T-helper 1 cell (primary cell): ENCODE data around the gene NCBP3.
A peak's percentile ranks its signal among the peaks of the same experiment; 100 is the strongest.

ENCODE experiments used
- DNase-seq, 5 donors: peaks; one replicate each; pipeline ENCODE4 v3.0.0-alpha.2; 2012 to 2020

Gene NCBP3

DNA sequence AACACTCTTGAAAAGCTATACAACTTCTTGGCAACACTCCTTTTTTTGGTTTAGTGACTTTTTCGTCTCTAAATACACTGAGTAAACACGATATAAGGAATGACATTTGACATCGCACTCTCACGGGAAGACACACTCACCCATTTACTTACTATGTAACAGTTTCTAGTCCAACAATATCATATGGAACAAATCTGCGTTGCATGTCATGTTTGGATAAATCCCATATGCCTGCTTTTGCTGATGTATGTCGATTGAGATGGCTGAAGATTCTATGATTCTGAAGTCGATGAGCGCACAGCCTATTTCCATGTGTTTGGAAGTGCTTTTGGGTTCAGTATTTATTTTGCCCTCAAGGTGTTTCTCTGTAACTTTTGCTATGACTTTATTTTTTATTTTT is 63.3 kb downstream of the NCBP3 start:
- DNase-seq, result no peak

DNA sequence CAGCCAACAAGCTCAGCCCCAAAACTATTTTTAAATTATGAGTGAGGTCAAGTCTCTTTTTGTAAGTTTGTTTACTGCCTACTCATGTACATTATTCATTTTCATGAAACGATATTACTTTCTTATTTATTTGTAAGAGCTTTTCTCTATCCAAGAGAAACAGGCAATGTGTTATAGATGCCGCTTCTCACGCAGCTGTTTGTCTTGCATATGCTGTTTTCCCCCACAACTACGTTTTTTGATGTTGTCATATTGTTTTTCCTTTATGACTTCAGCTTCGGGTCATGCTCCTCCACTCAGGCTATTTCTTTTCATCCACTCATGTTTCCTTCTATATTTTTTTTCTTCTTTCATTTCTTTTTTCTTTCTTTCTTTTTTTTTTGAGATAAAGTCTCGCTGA is 65.1 kb downstream of the NCBP3 start:
- DNase-seq, result no peak

DNA sequence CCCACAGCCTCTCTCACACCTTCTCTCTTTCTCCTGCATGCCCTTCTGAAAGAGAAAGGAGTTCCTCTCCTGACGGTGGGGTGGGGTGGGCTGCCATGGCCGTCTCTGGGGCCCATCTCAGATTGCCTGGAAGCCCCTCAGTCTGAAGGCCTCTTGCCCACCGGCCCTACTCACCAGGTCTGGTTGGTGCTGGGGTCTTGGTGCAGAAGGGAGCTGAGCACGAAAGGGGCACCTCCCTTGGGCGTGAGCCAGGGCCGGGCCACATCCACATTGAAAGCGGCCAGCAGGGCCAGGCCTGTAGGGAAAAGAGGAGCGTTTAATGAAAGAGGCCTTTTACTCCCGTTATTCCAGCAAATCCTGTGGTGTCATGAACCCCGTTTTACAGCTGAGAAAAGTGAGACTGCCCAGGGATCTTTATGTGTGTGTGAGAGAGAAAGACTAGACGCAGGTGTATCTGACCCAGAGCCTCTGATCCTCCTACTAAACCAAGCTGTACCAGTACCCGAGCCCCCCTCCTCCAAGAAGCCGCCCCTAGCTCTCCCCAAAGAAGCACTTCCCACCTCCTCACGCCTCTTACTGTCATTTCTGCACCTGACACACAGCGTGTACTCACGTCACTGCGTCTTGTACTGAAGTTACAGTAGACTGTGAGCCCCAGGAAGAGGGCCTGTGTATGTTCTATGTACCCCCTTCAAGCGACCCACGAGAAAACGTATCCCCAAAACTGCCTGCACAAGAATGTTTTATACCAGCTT is 68.5 kb downstream of the NCBP3 start:
- DNase-seq, result no peak

DNA sequence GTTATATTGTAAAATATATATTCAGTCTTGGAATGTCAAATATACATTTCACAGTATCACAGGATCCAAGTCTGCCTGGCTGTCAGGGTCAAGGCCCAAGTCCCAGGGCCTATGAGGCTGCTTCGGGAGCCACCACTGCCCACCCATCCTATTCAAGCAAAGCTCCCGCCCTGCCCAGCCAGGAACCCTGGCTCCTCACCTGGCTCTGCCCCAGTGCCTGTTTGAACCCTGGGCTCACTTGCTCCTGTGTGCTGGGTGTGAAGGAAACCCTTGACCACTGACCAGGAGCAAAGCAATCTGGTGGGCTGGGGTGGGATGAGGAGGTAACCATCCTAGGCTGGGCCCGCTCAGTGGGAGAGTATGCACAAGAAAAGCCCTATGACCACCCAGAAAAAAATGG is 72.1 kb downstream of the NCBP3 start:
- DNase-seq, result no peak

DNA sequence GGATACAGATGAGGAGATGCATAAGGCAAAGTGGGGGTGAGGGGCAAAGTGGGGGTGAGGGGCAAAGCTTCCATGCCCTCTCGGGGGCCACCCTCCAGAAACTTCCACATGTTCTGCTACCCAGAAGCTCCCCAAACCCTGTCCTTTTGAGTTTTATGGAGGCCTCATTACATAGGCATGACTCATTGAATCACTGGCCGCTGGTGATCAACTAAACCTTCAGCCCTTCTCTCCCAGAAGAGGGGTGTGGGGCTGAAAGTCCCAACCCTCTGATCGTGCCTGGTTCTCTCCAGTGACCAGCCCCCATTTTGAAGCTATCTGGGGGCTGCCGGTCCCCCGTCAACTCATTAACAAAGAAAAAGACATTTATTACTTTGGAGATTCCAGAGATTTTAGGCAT is 72.5 kb downstream of the NCBP3 start:
- no peak for DNase-seq

DNA sequence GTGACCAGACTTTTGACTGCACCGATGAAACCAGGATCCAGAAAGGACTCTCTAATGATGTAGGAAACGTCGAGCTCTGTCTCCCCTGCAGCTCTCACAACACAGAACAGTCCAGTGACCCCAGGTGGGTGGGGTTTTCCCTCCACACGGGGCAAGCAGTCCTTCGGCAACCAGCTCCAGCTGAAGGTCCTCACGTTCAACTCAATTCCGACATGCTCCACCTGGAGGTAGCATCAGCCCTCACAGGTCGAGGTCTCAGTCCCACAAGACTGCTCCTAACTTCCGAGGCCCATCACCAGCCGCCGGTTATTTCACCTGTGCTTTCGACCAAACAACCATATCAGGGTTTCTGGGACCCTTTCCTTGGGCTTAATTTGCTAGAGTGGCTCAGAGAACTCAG is 73.3 kb downstream of the NCBP3 start:
- no peak for DNase-seq

DNA sequence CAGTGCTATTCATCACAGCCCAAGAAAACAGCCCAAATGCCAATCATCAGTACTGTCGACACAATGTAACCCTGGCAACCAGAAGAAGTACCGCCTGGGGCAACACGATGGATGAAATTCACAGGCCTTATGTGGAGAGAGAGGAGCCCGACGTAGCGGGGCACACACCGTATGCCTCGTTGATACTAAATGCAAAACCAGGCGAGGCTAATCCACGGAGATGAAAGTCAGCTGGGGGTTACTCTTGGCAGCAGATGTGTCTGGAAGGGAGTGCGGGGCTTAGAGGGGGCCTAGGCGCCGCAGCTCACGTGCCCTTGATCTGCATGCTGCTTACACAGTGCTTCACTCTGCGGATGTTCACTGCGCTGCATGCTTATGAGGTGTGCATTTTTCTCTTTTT is 74.9 kb downstream of the NCBP3 start:
- DNase-seq, result no peak

DNA sequence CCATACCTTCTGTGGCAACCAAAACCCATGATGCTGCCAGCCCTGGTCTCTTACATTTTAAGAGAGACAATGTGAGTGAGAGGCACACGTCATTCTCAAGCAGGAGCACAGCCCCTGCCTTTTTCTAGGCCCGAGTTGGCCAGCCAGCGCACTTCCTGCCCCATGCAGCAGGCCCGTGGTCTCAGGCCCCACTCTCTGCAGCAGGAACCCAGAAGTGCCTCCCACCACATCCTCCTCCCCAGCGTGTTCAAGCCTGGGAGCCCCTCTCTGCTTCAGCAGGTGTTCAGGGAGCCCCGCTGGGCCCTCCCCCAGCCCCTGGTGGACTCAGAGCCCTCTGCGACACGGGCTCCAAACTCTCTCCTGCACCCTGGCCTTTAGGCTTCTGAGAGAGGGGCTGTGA is 75.6 kb downstream of the NCBP3 start:
- DNase-seq, result no peak

DNA sequence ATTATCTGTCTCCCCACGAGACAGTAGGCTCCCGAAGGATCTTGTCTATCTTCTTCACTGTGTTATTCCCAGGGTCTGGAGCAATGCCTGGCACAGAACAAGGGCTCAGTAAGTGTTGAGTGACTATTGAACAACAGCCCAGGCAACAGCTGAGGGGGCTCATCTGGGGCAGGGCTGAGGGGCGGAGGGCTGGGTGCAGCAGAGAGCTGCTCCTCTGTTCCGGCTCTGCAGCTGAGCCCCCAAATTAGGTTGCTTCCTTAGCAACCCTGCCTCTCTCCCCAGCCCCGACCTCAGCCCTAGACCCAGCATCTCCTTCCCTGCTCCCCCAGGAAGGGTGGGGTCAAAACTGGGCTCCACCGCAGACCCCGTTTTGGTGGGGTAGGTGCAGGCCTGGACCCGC is 77.3 kb downstream of the NCBP3 start:
- DNase-seq, result no peak

DNA sequence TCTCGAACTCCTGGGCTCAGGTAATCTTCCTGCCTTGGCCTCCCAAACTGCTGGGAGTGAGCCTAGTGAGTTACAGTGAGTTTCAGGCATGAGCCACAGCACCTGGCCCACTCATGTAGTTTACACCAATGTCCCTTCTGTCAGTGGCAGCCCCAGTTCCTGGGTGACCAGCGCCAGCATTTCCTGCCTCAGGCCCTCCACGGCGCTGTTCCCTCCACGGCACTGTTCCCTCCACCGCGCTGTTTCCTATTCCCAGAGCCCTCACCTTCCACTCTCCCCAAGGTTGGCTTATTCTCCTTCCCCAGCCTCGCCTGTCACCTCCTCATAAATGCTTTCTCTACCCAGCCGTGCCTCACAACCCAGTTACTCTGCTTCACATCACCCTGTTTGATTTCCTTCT is 77.7 kb downstream of the NCBP3 start:
- DNase-seq, result no peak

DNA sequence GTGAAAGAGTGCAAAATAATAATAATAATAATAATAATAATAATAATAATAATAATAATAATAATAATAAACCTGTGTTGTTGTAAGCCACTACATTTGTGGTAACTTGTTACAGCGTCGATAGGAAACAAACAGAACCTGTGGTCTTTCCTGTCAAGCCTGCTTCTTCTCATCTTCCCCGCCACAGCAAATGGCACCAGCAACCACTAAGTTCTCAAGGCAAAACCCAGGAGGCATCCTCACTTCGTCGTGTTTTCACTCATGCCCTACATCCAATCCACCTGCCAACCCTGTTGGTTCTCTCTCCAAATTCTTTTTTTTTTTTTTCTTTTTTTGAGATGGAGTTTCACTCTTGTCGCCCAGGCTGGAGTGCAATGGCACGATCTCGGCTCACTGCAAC is 79.3 kb downstream of the NCBP3 start:
- peak in 1 of 5 donors; percentile 75 for DNase-seq

DNA sequence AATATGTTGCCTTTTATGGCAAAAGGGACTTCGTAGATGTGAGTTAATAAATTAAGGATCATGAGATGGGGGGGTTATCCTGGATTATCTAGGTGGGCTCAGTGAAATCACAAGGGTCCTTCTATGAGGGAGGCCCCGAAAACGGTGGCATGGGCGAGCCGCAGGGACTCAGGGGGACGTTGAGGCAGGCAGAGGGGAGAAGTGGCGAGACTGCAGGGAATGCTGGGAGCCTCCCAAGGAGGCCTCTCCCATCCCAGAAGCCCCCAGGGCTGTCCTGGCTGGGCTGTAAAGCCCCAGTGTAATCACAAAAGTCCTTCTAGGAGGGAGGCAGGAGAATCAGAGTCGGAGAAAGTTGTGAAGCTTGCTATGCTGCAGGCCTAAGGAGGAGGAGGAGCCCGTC is 80.1 kb downstream of the NCBP3 start:
- DNase-seq, result no peak

DNA sequence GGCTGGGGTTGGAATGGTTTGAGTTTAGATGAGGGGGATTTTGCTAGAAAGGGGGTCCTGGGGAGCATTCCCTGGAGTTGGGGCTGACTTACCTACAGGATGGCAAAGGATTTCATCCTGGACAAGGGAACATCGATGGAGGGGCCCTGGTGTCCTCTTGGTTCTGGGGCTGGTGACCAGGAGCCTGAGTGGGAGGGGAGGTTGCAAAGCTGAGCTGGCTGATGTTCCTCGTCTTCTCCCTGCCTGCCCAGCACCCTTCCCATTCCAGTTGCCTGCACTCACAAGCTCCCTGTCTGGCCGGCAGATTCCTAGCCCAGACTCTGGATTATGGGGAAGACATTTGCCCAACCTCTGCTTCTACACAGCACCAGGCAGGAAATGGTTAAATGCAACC is 82.3 kb downstream of the NCBP3 start:
- DNase-seq, result peak in 1 of 5 donors; percentile 30

DNA sequence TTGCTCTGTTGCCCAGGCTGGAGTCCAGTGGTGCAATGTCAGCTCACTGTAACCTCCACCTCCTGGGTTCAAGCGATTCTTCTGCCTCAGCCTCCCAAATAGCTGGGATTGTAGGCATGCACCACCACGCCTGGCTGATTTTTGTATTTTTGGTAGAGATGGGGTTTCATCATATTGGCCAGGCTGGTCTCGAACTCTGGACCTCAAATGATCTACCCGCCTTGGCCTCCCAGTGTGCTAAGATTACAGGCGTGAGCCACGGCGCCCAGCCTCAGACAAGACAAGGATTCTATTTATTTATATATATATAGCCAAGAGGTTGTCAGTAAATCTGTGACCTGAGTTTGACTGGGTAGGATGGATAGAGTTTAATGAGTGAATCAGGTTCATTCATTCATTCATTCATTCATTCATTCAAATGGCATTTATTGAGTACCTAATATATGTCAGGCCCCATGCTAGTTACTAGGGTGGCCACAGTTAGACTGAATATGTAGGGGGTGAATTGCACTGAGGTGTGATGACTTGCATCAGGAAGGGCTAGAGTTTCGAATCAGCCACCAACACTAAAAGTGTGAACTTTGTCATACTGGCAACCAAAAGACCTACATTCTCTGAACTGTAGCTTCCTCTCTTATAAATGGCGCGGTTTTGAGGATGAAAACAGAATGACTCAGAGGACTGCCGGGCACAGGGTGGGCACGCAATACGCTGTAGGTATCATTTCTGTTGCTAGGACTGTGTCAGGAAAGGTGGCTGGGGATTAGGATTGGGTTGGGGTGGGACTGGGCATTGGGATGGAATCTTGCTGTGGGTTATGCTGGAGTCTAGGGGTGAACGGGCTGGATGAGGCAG is 82.9 kb downstream of the NCBP3 start:
- peak in 1 of 5 donors; percentile 95 for DNase-seq

DNA sequence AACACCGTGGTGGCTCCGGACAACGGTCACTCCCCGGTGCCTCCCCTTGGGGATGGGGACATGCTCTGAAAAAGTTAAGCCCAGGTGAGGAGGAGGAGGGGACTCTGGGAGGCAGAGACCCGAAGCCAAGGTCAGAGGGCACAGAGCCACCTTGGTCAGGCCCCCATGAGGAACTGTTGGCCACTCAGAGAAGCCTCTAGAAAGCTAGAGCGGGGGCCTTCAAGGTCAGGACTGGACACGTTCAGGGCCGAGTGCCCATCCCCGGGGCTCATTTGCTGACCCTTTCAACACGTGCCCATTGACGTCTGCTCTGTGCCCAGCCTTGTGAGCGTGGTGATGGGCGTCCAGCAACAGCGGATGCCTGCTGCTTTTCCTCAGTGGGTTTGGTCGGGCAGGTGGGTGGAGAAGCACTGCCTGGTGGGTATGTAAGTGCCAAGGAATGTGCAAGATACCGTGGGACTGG is 84.1 kb downstream of the NCBP3 start:
- DNase-seq, result no peak

DNA sequence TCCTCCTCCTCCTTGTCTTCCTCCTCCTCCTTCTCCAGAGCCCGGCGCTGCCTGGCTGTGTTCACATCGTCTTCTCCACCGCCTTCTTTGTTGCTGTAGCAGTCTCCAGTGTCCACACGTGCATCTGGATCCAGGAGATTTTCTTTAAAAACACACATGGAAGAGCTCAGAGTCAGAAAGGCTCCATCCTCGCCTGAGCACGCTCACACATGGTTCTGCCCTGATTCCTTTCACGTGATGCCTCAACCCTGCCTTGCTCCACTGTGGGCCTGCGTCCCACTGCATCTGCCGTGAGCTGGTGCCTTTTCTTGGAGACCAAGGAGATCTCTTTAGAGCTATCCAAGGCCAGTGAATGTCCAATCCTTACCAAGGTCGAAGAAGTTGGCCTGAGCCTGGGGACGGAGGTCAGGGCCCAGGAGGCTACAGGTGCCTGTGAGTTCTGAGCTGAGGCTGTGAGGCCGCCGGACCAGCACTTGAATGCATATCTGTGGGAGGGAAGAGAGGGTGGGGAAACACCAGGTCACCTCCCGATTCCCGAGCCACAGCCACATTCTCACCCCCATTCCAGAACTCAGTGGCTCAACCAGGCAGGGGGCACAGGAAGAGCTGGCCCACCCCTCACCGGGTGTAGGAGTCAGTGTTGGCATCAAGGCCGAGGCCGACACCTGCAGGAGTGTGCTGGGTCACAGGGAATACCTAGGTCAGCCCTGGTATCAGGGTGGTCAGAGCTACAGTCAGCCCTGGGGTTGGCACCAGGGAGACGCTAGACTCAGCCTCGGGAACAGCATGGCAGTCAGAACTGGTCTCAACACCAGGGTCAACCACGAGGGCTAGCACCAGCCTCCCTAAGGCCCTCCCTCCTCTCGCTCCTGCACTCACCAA is 84.8 kb downstream of the NCBP3 start:
- DNase-seq, result no peak

DNA sequence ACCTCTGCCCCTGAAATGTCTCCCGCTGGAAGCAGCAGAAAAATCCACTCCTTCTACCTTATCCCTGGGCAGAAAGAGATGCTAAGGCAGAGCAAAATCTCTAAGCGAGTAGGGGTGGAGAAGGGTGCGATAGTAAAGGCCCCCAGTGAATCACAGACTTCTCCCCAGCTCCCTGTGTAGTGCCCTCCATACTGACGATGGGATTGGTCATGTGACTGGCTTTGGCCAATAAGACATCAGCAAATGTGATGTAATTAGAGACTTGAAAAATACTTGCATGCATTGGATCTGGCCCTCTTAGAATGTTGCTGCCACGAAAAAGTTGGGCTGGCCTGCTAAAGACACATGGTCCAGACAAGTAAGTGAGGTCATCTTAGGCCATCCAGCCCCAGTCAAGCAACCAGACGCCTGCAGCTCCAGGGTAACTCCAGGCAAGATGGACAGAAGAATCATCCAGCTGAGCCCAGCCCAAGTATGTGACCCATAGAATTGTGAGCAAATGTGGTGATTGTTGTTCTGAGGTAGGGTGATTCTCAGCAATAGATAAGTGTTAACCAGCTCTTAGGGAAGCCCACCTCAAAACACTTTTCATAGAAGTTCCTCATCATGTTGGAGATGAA is 86.3 kb downstream of the NCBP3 start:
- DNase-seq, result no peak

DNA sequence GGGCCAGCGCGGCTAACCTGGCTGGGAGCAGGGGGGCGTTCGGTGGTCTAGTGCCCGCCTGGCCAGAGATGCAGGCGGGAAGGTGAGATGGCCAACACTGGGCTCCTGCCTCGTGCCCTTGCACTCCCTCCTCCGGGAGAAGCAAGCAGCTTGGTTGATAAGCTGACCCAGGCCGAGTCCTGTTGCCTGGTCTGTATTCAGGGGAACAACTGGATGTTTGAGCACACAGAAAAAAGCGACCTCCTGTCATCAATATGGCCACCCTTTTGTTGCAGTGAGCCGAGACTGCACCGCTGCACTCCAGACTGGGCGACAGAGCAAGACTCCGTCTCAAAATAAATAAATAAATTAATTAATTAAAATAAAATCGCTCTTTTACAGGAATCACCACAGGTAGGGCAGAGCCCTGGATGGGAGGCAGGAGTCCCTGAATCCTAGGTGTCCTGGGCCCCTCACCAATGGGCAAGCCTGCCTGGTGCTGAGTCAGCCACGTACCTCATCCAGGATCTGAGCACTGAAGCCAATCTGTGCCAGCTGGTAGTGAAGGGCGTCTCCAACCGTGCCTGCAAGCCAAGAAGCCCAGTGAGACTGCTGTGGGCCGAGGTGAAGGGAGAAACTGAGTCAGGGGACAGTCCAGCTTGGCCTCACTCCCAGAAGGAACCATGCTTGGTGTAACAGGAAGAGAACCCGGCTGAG is 90.6 kb downstream of the NCBP3 start:
- no peak for DNase-seq

DNA sequence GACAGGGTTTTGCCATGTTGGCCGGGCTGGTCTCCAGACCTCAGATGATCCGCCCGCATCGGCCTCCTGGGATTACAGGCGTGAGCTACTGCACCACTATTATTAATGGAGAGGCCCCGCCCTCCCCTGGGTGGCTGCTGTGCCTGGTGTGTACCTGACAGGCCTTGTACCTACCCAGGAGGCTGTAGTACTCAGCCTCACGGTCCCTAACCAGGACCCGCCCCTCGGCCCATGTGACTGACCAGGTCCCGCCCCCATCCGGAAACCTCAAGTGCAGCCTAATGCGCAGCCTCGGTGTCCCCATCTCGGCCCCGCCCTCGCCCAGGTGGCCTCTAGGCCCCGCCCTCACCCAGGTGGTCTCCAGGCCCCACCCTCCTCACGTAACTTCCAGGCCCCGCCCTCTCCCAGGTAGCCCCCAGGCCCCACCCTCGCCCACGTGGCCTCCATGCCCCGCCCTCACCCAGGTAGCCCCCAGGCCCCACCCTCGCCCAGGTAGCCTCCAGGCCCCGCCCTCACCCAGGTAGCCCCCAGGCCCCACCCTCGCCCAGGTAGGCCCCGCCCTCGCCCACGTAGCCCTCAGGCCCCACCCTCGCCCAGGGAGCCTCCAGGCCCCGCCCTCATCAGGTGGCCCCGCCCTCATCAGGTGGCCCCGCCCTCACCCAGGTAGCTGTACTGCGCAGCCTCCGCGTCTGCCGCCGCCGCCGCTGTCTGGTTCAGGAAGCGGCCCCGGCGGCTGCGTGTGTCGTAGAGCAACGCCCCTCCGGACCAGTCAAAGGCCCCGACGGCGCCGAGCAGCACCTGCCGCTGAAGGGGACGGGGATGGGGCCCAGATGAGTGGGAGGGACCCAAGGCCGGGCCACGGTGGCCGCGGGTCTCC is 91.3 kb downstream of the NCBP3 start:
- peak; percentile 76 to 85 (median 80) for DNase-seq

DNA sequence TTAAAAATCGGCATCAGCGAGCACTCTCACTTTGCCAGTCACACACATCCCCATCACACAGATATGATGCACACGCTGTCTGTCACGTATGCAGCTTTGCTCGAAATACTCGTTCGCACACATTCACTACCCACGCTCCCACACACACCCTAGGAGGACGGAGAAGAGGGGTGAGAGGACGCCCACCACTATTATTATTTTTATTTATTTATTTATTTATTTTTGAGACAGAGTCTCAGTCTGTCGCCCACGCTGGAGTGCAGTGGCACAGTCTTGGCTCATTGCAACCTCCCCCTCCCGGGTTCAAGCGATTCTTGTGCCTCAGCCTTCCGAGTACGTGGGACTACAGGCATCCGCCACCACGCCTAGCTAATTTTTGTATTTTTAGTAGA is 92.0 kb downstream of the NCBP3 start:
- no peak for DNase-seq

DNA sequence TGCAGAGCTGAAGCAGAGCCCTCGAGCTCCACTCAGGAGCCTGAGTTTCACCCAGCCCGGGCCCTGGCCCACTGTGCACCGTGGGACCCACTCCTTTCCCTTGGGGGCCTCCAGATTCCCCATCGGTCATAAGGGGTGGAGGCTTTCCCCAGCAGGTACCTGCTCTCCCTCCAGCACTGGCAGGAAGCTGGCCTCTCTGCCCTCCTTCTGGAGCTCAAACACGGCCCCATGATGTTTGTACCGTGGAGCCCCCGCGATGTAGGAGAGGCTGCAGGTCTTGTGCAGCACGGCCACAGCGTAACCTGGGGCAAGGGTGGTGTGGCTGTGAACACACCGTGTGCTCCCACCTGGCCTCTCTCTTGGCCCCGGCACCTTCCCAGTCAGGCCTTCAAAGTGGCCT is 92.4 kb downstream of the NCBP3 start:
- DNase-seq, result no peak
